ENCODE measurements around the gene ADCYAP1R1.
A peak's percentile ranks its signal among the peaks of the same experiment; 100 is the strongest.

DNA sequence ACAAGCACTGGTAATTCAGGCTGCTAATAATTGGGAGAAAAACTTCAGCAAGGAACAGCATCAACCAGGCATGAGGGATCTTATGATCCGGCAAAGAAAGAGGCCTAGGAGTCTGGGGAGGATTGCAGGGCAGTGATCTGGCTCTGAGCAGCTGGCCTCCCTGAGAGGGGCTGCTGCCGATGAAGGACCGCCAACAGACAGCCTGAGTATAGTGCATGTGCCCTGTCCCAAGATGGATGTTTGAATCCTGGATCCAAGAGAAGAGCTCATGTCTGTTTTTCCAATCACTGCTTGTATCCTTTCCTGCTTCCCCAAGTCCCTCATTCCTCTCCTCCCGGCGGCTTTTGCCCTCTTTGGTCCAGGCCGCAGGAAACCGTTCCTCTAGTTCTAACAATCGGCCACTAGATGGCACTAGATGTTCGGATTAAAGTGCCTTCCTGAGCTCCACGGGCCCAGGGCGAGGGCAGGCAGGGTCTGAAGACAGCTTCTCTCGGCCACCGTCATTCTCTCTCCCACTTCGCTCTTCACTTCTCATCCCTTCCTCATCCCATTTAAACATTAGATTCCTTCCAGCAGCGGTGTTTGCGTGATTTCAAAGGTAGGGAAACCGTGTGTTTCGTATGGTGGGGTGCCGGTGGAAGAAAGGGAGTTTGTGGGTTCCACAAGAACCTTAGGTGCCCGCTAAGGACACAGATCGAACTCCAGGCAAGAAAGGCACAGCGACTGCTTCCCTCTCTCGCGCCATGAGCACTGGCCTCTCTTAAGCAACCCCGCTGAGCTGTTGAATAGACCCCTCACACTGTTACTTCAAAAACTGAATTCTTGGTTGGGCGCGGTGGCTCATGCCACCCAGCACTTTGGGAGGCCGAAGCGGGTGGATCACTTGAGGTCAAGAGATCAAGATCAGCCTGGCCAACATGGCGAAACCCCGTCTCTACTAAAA lies 82.4 kb downstream of the ADCYAP1R1 start:
- peak; percentile 79 for TF ChIP-seq CTCF (IDR thresholded peaks at IDR 0.05)
- TF ChIP-seq EZH2 (IDR thresholded peaks at IDR 0.05), result no peak
